AG04449 (cell line): ENCODE data around the gene WDFY1.

Source experiments
- CTCF ChIA-PET: fragments of 350-600 bp; formaldehyde crosslinking; extraction: SDS; loops from one replicate; lab custom pipeline; 2021; ENCODE audit warnings: antibody characterized with exemption; lab: Yijun Ruan, JAX
- POLR2A ChIA-PET: fragments of 400-600, 350-600 bp; formaldehyde crosslinking; extraction: SDS; loops from one replicate; lab custom pipeline; 2020; ENCODE audit warnings: antibody characterized with exemption, inconsistent platforms; lab: Yijun Ruan, JAX
- DNase-seq: peaks from one replicate; pipeline ENCODE4 v3.0.0-alpha.2; 2010; ENCODE audit warnings: low read depth, low spot score
- H3K4me3 ChIP-seq: 2 replicates; pipeline ENCODE4 v1.5.1; 2011; ENCODE audit warnings: low read depth, mild to moderate bottlenecking, control low read depth, low read length
- TF ChIP-seq, protein P1 (sequence below): IDR thresholded peaks from one replicate; pipeline ENCODE4 v1.5.1; 2011; ENCODE audit warnings: mild to moderate bottlenecking, moderate library complexity, low read length, control low read depth, inconsistent platforms; ENCODE audit not compliant: insufficient read depth; ENCODE audit errors: missing control alignments

Gene WDFY1

GRCh38 chr2:223914324-223914723, 30.8 kb downstream of the WDFY1 start:
- ChIA-PET CTCF (interaction anchor here (1.0 kb wide), 1 partner anchor 117 kb away, joined by 3 read pairs; no protein-coding TSS in a partner anchor), POLR2A (no interaction called here)
- no peak overlapping the region for H3K4me3 ChIP-seq
- TF ChIP-seq, protein P1, sequence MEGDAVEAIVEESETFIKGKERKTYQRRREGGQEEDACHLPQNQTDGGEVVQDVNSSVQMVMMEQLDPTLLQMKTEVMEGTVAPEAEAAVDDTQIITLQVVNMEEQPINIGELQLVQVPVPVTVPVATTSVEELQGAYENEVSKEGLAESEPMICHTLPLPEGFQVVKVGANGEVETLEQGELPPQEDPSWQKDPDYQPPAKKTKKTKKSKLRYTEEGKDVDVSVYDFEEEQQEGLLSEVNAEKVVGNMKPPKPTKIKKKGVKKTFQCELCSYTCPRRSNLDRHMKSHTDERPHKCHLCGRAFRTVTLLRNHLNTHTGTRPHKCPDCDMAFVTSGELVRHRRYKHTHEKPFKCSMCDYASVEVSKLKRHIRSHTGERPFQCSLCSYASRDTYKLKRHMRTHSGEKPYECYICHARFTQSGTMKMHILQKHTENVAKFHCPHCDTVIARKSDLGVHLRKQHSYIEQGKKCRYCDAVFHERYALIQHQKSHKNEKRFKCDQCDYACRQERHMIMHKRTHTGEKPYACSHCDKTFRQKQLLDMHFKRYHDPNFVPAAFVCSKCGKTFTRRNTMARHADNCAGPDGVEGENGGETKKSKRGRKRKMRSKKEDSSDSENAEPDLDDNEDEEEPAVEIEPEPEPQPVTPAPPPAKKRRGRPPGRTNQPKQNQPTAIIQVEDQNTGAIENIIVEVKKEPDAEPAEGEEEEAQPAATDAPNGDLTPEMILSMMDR: no peak
- no peak for DNase-seq

GRCh38 chr2:223909001-223909741, 36.0 kb downstream of the WDFY1 start:
- DNase-seq: no peak

DNA sequence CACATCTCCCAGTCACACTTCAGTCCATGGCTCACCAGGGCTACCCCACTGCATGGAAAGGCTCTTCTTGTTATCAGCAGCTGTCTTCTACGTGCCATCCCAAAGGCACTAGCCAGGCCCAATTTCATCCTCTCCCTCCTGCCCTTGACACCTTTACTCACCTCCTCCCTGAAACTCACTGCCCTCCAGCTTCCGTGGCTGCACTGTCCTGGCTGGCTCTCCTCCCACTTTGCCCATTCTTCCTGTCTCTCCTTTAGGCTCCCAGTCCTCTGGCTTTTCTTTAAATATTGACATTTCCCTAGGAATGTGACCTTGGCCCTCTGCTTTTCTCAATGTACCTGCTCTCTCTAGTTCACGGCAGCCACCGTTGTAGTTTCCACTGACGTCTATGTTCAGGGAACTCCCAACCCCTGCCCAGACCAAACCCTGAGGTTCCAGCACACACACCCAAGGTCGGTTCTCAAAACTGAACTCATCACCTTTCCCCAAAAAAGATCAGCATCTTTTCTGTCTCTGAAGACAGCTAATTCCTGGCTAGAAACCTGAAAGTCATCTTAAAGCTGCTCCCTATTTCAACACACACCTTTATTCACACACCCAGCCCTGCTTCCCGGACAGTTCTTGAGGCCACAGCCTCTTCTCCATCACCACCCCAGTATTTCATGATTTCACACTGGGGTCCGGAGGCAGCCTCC, 36.7 kb downstream of the WDFY1 start:
- POLR2A ChIA-PET: no interaction called here
- CTCF ChIA-PET: interaction anchor here (0.9 to 1.4 kb wide), 2 partner anchors 11 to 20 kb away, joined by 3 to 4 read pairs; no protein-coding TSS in a partner anchor
- TF ChIP-seq, protein P1: no peak
- DNase-seq: no peak
- H3K4me3 ChIP-seq: no peak overlapping the region

More at GRCh38 chr2:223909001-223909741, 36.0 kb downstream of the WDFY1 start:
- no peak overlapping the region for H3K4me3 ChIP-seq
- TF ChIP-seq, protein P1: no peak
- CTCF ChIA-PET: no interaction called here
- POLR2A ChIA-PET: no interaction called here

GRCh38 chr2:223905996-223906395, 39.1 kb downstream of the WDFY1 start:
- no peak overlapping the region for H3K4me3 ChIP-seq
- POLR2A ChIA-PET: no interaction called here
- no peak for DNase-seq
- CTCF ChIA-PET: interaction anchor here (0.6 kb wide), 1 partner anchor 78 kb away, joined by 3 read pairs; no protein-coding TSS in a partner anchor
- TF ChIP-seq, protein P1: no peak

DNA sequence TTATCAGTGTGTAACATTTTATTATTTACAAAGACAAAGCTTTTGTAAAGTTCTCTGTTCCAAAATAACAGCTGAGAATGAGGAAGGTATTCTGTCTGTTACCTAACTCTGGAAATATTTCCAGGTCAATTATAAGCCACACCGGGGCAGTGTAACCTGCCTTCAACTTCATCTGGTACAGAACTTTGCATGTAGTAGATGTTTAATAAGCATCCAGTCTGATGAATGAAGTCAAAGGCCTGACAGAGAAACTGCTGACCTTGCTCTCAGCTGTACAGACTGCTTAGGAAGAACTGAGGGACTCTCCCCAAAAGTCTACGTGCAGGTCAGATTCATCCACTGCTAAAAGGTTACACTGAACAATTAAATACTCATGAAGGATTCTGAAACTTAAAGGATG, 43.3 kb downstream of the WDFY1 start:
- CTCF ChIA-PET: interaction anchor here (0.6 to 1.0 kb wide), 2 partner anchors 104 to 383 kb away, joined by 3 to 4 read pairs; no protein-coding TSS in a partner anchor
- POLR2A ChIA-PET: no interaction called here
- no peak overlapping the region for H3K4me3 ChIP-seq
- DNase-seq: no peak
- TF ChIP-seq, protein P1: no peak

GRCh38 chr2:223901311-223901710, 43.8 kb downstream of the WDFY1 start:
- ChIA-PET POLR2A (no interaction called here), CTCF (no interaction called here)
- H3K4me3 ChIP-seq: no peak overlapping the region
- TF ChIP-seq, protein P1: no peak
- DNase-seq: no peak
